ENCODE results near the gene CASR.

The CASR gene

GRCh38 chr3:122232485-122232884, 49.0 kb downstream of the CASR start:
- FAIRE-seq (no peak), DNase-seq (ENCODE audit: insufficient read length, low spot score) (no peak)
- TF ChIP-seq, protein P1, sequence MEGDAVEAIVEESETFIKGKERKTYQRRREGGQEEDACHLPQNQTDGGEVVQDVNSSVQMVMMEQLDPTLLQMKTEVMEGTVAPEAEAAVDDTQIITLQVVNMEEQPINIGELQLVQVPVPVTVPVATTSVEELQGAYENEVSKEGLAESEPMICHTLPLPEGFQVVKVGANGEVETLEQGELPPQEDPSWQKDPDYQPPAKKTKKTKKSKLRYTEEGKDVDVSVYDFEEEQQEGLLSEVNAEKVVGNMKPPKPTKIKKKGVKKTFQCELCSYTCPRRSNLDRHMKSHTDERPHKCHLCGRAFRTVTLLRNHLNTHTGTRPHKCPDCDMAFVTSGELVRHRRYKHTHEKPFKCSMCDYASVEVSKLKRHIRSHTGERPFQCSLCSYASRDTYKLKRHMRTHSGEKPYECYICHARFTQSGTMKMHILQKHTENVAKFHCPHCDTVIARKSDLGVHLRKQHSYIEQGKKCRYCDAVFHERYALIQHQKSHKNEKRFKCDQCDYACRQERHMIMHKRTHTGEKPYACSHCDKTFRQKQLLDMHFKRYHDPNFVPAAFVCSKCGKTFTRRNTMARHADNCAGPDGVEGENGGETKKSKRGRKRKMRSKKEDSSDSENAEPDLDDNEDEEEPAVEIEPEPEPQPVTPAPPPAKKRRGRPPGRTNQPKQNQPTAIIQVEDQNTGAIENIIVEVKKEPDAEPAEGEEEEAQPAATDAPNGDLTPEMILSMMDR (IDR thresholded peaks at IDR 0.05; ENCODE audit: insufficient read depth, missing control alignments): no peak

GRCh38 chr3:122233101-122233952, 49.9 kb downstream of the CASR start:
- FAIRE-seq: no peak
- TF ChIP-seq, protein P1 (IDR thresholded peaks at IDR 0.05; ENCODE audit: insufficient read depth, missing control alignments): no peak
- DNase-seq (ENCODE audit: insufficient read length, low spot score): no peak

GRCh38 chr3:122234117-122234516, 50.6 kb downstream of the CASR start:
- DNase-seq (ENCODE audit: insufficient read length, low spot score): no peak
- FAIRE-seq: no peak

DNA sequence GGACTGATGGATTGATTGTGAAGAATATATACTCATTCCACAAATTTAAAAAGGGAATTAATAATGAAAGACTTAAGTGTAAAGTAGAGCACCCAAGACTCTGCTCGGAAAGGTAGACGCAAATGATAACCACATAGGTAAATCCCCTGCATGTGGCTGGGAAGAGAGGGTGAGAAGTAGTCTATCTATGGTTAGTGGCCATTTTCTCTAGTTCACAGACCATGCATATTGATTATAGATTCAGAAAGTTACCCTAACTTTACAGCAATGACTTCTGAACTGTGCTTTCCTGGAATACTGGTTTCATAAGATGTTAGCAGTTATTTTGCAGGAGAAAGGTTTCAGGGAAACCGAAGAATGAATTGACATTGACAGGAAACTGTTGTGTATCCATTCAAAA, 51.7 kb downstream of the CASR start:
- FAIRE-seq (no peak), DNase-seq (ENCODE audit: insufficient read length, low spot score) (no peak)

More at GRCh38 chr3:122234117-122234516, 50.6 kb downstream of the CASR start:
- TF ChIP-seq, protein P1 (IDR thresholded peaks at IDR 0.05; ENCODE audit: insufficient read depth, missing control alignments): no peak

GRCh38 chr3:122239112-122239511, 55.6 kb downstream of the CASR start:
- TF ChIP-seq, protein P1 (IDR thresholded peaks at IDR 0.05; ENCODE audit: insufficient read depth, missing control alignments): no peak
- DNase-seq (ENCODE audit: insufficient read length, low spot score) (no peak), FAIRE-seq (no peak)

More for the DNA sequence above, 51.7 kb downstream of the CASR start:
- TF ChIP-seq, protein P1 (IDR thresholded peaks at IDR 0.05; ENCODE audit: insufficient read depth, missing control alignments): no peak

- DNase-seq (ENCODE audit: insufficient read length, low spot score) (no peak), FAIRE-seq (no peak)
- TF ChIP-seq, protein P1 (IDR thresholded peaks at IDR 0.05; ENCODE audit: insufficient read depth, missing control alignments): no peak
These were observed 62.2 kb downstream of the CASR start for GRCh38 chr3:122245513-122246174.

DNA sequence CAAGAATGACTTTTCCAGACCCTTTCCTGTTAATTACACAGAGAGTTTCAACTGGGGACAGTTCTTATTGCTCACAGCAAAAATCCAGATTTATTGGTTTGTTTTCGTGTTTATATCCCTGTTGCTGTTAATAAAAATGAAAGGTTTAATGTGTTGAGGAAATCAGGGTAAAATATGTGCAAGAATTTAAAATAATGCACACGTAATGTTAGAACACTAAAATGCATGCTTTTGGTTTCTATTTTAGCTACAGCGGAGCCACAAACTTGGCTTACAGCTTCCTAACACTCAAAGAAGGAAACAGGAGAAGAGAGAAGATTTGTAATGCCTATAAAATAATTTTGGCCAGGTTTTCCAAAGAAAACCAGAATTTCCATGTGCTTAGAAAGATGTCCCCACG, 62.7 kb downstream of the CASR start:
- no peak for FAIRE-seq
- TF ChIP-seq, protein P1 (IDR thresholded peaks at IDR 0.05; ENCODE audit: insufficient read depth, missing control alignments): no peak

More for the DNA sequence above, 62.7 kb downstream of the CASR start:
- DNase-seq (ENCODE audit: insufficient read length, low spot score): no peak
